Urinary bladder (tissue), 4 donors: ENCODE data around the gene GMDS. TPM values are rescaled to one million over a fixed set of nuclear protein-coding genes. Genes with fewer than 3 reads are reported as not detected.

Experiments
- DNase-seq: peaks from one replicate; pipeline ENCODE4 v3.0.0-alpha.2; 2015; ENCODE audit errors: extremely low spot score
- H3K27ac ChIP-seq: one replicate; pipeline ENCODE4 v1.5.1; 2013; ENCODE audit warnings: low read depth, mild to moderate bottlenecking, moderate library complexity
- H3K36me3 ChIP-seq: one replicate; pipeline ENCODE4 v1.6.1; 2013; ENCODE audit warnings: mild to moderate bottlenecking, moderate library complexity; ENCODE audit not compliant: insufficient read depth
- H3K4me1 ChIP-seq: one replicate; pipeline ENCODE4 v1.6.1; 2013; ENCODE audit warnings: mild to moderate bottlenecking, moderate library complexity; ENCODE audit not compliant: insufficient read depth
- H3K4me3 ChIP-seq: one replicate; pipeline ENCODE4 v1.5.1; 2013; ENCODE audit warnings: low read depth, low read length
- WGBS: extraction: QIAGEN DNeasy Blood & Tissue Kit; methylation state at CpG from one replicate; pipeline ENCODE4 v1.1.7; 2013; 5-methylcytosine and 5-hydroxymethylcytosine counted together
- polyA plus RNA-seq: library from polyadenylated mRNA; stranded (reverse); fragments of 200-250 nt; gene quantifications from one replicate; pipeline ENCODE4 v1.2.3, GENCODE V29; 2013
- total RNA-seq: library from RNA; depleted of rRNA; stranded (reverse); fragments of >200 nt; gene quantifications from one replicate; pipeline ENCODE4 v1.2.3, GENCODE V29; 2014
- donor health status: healthy with polysubstance abuse.
- donor health status: healthy.

GMDS gene
- total and polyA plus RNA-seq, 2 donors = 7.5 to 10.7 TPM

DNA sequence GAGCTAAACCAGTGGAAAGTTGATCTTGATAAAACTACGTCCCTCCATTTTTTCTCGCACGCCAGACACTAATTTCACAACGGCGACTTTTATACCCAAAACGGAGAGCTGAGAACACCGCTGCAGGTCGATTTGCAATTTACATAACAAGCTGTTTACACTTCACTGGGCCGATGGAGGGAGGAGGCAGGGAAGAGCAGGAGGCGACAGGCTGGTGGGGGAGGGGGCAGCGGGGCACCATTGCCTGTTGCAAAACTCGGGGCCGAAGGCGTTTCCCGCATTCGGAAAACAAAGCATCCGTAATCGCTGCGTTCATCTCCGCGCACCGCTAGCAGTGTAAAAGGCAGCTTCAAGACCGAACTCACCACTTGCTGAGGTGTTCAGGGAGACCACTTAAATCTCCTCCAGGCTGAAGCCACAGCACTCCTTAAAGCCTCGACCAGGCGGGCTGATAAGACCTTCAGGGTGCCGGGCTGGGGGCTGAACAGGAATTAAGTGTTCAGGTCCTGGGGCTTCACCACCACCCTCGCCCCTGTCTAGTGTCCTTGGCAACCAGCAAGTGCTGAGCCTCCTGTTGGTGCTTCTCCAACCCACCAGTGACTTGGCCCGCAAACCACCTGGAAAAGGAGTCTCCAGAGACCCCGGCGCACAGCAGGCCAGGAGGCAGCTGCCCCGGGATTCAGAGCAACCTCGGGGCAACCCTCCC is 637.7 kb downstream of the GMDS start:
- Histone ChIP-seq H3K36me3 (no peaks in the 10 kb centered on the region), H3K27ac (no peak overlapping the region), H3K4me3 (no peak overlapping the region), H3K4me1 (peaks cover 2% of the 10 kb centered on the region)
- WGBS = 12% methylated on average over 32 of the region's 32 CpGs
- no peak for DNase-seq

DNA sequence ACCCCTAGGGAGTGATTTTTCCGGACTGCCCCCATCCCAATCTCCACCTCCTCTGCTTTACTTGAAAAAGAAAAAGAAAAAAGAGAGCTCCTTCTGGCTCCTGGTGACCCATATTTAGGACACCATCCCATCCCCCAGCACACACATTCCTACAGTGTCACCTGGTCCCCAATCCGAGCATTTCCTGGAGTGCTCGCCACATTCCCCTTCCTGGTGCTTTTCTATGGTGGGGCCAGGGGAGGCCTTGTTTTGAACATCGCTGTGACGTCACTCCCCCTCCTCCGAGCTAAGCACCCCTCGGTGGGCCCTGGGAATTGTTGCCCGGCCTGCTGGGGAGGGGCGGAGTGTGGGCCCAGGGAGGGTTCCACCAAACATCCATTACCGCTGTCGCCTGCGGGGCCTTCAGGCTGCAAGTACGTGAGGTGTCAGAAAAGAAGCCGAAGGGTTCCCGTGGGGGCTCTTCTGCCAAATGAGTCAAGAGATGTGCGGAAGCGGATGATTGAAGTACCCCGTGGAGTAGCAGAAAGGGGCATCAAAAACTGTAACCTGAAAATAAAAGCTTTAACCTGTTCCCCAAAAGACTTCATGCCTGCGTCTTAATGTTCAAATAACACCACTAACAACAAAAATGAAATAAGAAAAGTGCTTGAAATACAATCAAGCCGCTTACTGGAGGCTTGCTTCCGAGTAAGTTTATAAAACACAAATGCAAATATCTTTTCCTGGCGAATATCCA is 638.5 kb downstream of the GMDS start:
- Histone ChIP-seq H3K4me1 (peaks cover 2% of the 10 kb centered on the region), H3K36me3 (no peaks in the 10 kb centered on the region), H3K27ac (no peak overlapping the region), H3K4me3 (no peak overlapping the region)
- whole genome bisulfite sequencing = 19% methylated on average over 22 of the region's 22 CpGs
- no peak for DNase-seq

GRCh38 chr6:1605893-1606779 is 639.3 kb downstream of the GMDS start:
- WGBS = 18% methylated on average over 26 of the region's 26 CpGs
- H3K4me1 ChIP-seq = peaks cover 2% of the 10 kb centered on the region
- DNase-seq = no peak
- no peak overlapping the region for H3K27ac ChIP-seq
- no peaks in the 10 kb centered on the region for H3K36me3 ChIP-seq
- no peak overlapping the region for H3K4me3 ChIP-seq

DNA sequence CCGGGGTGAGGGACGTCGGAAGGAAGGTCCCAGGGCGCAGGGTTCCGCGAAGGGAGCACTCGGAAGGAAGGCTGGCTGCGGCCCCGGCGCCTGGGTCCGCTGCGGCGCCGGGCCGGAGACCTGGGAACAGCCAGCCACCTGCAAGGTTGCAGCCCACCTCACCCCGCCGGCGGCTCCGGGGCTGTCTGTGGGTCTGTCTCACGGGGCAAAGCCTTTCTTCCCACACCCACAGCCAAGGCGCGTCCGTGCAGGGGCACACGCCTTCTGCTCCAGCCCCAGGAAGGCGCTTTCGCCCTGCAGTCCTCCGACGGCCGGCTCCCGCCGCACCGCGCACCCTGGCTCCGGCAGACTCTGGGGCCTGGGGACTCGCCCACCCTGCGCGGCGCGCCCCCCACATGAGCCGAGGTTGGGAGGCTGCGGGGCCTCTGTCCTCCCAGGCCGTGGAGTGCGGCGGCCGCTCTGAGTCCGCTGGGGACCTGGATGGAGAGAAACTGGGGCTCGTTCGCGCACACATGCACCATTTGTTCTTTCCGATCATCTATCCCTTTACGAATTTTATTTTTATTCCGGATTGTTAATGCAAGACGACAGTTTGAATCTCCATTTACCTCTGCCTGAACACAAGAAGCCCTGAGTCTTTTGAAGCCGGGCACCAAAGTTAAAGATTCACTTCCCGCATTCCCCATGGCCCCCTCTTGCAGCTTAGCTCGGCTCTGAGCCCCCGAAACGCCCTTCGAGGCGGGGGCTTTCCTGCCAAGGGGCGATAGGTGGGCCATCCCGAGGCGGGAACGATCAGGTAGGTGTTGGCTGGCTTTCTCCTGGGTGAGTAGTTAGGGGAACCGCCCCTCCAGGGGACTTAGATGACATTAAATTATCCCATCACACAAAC is 640.2 kb downstream of the GMDS start:
- H3K4me1 ChIP-seq = no peaks in the 10 kb centered on the region
- H3K27ac ChIP-seq = no peak overlapping the region
- no peaks in the 10 kb centered on the region for H3K36me3 ChIP-seq
- DNase-seq = no peak
- H3K4me3 ChIP-seq = peak overlapping the region; percentile 28
- WGBS = 9% methylated on average over 65 of the region's 65 CpGs

DNA sequence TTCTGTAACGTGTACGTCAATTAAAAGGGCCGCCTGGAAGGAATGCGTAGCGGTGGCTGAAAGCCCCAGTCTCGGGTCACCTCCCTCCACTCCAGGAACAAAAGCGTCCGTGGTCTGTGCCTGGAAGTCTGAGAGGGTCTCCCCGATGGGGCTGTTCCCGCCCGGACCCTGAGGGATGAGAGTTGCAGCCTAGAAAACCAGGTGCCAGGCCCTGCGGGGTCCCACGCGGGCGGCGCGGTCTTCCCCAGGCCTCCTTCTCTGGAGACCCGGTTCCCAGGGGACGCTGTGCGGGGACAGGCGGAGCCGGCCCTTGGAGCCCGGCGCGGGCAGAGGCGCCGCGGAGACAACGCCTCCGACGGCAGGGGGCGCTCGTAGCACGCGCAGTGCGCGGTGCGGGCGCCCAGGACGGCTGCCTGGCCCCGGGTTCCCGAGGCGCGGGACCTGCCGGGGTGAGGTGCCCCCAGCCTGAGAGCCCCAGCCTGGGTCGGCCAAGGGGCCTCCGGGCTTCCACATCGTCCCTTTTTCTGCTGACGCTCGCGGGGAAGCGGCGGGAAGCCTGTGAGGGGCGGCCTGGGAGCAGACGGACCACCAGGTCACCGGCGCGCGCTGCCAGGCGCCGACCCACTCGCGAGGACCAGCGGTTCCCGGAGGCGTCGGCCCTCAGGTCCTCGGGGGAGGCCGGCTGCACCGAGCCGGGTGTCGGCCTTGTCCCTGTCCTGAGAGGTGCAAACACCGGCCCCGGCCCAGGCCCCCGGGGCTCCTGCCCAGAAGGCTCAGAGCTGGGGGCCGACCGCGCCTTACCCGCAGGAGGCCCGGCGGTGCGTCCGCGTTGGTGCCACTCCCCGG is 641.0 kb downstream of the GMDS start:
- no peaks in the 10 kb centered on the region for H3K4me1 ChIP-seq
- DNase-seq = no peak
- 2% methylated on average over 85 of the region's 85 CpGs for WGBS
- H3K36me3 ChIP-seq = no peaks in the 10 kb centered on the region
- H3K27ac ChIP-seq = no peak overlapping the region
- peak overlapping the region; percentile 28 for H3K4me3 ChIP-seq

- Histone ChIP-seq H3K4me1 (no peaks in the 10 kb centered on the region), H3K4me3 (no peak overlapping the region), H3K36me3 (no peaks in the 10 kb centered on the region), H3K27ac (no peak overlapping the region)
- DNase-seq = no peak
- WGBS = 64% methylated on average over 15 of the region's 15 CpGs
Measured at GRCh38 chr6:1603708-1604107, 641.7 kb downstream of the GMDS start.

- H3K27ac ChIP-seq = no peak overlapping the region
- no peak overlapping the region for H3K4me3 ChIP-seq
- WGBS = 93% methylated on average over 10 of the region's 10 CpGs
- no peak for DNase-seq
- H3K36me3 ChIP-seq = no peaks in the 10 kb centered on the region
- H3K4me1 ChIP-seq = no peaks in the 10 kb centered on the region
Measured at GRCh38 chr6:1602049-1602713, 643.2 kb downstream of the GMDS start.

DNA sequence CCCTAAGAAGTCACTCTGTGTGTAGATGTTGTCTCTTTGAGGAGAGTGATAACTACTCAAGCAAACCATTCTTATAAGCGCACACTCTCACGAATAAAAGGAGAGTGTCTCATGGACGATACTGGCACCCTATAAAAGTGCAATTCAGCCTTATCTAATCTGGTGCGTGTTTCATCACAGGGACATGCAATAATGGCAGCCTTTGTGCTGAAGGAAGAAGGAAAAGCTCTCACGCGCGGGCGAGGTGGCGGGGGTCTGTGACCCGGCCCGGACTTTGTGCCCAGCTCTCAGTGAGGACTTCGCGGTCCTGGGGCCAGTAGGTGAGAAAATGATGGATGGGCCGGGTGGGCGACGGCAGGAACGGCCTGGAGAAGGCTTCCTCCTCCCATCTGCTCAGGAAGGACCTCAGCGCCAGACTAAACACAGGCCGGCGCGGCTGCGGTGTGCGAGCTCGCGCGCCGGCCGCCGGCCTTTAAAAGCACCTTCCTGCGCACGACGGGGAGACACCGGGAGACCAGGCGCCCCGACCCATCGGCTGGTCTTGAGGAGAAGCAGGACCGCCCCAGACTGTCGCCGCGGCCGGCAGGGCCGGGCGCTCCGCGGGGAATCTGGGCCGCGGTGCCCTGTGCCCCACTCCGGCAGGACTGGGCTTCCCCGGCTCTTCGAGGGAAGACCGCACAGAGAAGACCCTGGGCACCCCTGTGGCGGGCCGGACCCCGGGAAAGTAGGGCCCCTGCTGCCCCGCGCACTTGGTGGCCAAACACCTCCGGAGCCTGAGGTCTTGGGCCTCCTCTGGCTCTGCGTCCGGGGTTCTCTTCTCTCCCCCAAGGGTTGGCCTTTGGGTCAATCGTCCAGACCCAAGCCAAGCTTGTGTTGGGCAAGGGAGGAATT is 644.0 kb downstream of the GMDS start:
- 36% methylated on average over 60 of the region's 60 CpGs for WGBS
- no peak overlapping the region for H3K27ac ChIP-seq
- DNase-seq = no peak
- H3K4me3 ChIP-seq = no peak overlapping the region
- H3K36me3 ChIP-seq = no peaks in the 10 kb centered on the region
- no peaks in the 10 kb centered on the region for H3K4me1 ChIP-seq

DNA sequence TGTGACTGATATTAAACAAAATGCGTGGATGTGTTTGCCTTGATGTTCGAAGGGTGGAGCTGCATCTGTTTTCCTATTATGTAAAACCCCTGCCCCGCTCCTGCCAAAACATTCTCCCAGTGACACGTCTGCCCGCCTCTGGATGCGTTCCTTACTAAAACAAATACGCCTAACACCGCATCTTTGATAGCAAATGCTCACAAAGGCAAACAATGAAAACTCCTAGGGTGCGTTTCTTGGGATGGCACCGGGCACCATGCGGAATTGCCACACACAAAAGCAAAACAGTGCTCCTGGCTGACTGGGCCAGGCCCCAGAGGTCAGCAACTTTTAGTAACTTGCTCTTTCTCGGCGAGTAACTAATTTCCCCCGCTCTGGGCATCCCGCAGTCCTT is 644.6 kb downstream of the GMDS start:
- Histone ChIP-seq H3K36me3 (no peaks in the 10 kb centered on the region), H3K27ac (no peak overlapping the region), H3K4me1 (no peaks in the 10 kb centered on the region), H3K4me3 (no peak overlapping the region)
- WGBS = 51% methylated on average over 15 of the region's 15 CpGs
- no peak for DNase-seq

DNA sequence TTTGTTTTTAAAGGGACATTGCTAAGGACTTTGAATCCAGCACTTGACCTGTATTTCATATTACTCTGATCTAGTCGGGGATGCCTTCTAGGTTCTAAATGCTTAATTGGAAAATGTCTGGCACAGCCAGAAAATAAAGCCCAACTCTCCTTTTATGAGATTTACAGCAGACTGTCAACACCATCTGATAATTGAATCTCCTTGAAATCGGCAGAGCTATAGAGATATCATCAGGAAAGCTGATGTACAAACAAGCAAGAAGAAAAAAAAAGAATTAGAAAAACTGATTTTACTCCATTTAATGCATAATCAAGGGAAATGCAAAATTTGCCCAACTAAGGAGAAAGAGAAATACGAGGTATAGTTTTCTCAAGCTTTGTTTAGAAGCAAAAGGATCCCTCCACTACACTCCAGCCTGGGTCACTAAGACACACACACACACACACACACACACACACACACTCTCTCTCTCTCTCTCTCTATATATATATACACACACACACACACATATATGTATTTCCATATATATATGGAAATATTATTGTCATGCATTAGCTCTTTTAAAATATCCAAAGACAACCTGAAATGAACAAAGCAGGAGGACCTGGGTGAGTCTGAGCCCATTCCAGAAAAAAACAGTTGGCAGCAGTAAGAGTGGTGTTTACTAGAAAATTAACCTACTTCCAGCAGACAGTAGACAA is 645.2 kb downstream of the GMDS start:
- Histone ChIP-seq H3K36me3 (no peaks in the 10 kb centered on the region), H3K4me3 (no peak overlapping the region)

GRCh38 chr6:1599469-1599868 is 645.9 kb downstream of the GMDS start:
- Histone ChIP-seq H3K36me3 (no peaks in the 10 kb centered on the region), H3K4me1 (no peaks in the 10 kb centered on the region), H3K27ac (no peak overlapping the region), H3K4me3 (no peak overlapping the region)
- WGBS = 79% methylated on average over 10 of the region's 10 CpGs
- DNase-seq = no peak

More for the DNA sequence above, 645.2 kb downstream of the GMDS start:
- 57% methylated on average over 3 of the region's 3 CpGs for WGBS
- Histone ChIP-seq H3K4me1 (no peaks in the 10 kb centered on the region), H3K27ac (no peak overlapping the region)
- no peak for DNase-seq
